NCI-H748 (cell line): ENCODE results near the gene VANGL1.

Experiments used
- DNase-seq: peaks from one replicate; lab custom pipeline; 2025; ENCODE audit not compliant: unreplicated experiment; lab: John Stamatoyannopoulos, UW

VANGL1 gene

GRCh38 chr1:115643225-115643624 lies 1.5 kb downstream of the VANGL1 start:
- DNase-seq, result peak; percentile 21

GRCh38 chr1:115643666-115644065 lies 1.9 kb downstream of the VANGL1 start:
- no peak for DNase-seq

- DNase-seq, result no peak
Observed at GRCh38 chr1:115644109-115644508, 2.3 kb downstream of the VANGL1 start.

GRCh38 chr1:115647047-115647446 lies 5.3 kb downstream of the VANGL1 start:
- no peak for DNase-seq

GRCh38 chr1:115647507-115647906 lies 5.7 kb downstream of the VANGL1 start:
- DNase-seq, result no peak

- DNase-seq, result no peak
Observed at GRCh38 chr1:115647919-115648650, 6.3 kb downstream of the VANGL1 start.

GRCh38 chr1:115648717-115649691 lies 7.2 kb downstream of the VANGL1 start:
- no peak for DNase-seq

GRCh38 chr1:115649964-115650363 lies 8.2 kb downstream of the VANGL1 start:
- DNase-seq, result no peak

GRCh38 chr1:115650961-115651360 lies 9.2 kb downstream of the VANGL1 start:
- no peak for DNase-seq

GRCh38 chr1:115651391-115651790 lies 9.6 kb downstream of the VANGL1 start:
- no peak for DNase-seq

- no peak for DNase-seq
Observed at GRCh38 chr1:115652236-115652788, 10.5 kb downstream of the VANGL1 start.

GRCh38 chr1:115654125-115654524 lies 12.4 kb downstream of the VANGL1 start:
- no peak for DNase-seq

GRCh38 chr1:115654663-115655305 lies 13.0 kb downstream of the VANGL1 start:
- DNase-seq, result no peak

GRCh38 chr1:115655306-115655663 lies 13.5 kb downstream of the VANGL1 start:
- DNase-seq, result no peak

- no peak for DNase-seq
Observed at GRCh38 chr1:115655916-115656315, 14.1 kb downstream of the VANGL1 start.

- DNase-seq, result no peak
Observed at GRCh38 chr1:115656461-115657077, 14.8 kb downstream of the VANGL1 start.

GRCh38 chr1:115658646-115659045 lies 16.9 kb downstream of the VANGL1 start:
- DNase-seq, result no peak

- no peak for DNase-seq
Observed at GRCh38 chr1:115660151-115660550, 18.4 kb downstream of the VANGL1 start.

- no peak for DNase-seq
Observed at GRCh38 chr1:115661157-115661556, 19.4 kb downstream of the VANGL1 start.

GRCh38 chr1:115665319-115666096 lies 23.7 kb downstream of the VANGL1 start:
- DNase-seq, result peak; percentile 58
